ENCODE results near the gene LMX1A.

The LMX1A gene

DNA sequence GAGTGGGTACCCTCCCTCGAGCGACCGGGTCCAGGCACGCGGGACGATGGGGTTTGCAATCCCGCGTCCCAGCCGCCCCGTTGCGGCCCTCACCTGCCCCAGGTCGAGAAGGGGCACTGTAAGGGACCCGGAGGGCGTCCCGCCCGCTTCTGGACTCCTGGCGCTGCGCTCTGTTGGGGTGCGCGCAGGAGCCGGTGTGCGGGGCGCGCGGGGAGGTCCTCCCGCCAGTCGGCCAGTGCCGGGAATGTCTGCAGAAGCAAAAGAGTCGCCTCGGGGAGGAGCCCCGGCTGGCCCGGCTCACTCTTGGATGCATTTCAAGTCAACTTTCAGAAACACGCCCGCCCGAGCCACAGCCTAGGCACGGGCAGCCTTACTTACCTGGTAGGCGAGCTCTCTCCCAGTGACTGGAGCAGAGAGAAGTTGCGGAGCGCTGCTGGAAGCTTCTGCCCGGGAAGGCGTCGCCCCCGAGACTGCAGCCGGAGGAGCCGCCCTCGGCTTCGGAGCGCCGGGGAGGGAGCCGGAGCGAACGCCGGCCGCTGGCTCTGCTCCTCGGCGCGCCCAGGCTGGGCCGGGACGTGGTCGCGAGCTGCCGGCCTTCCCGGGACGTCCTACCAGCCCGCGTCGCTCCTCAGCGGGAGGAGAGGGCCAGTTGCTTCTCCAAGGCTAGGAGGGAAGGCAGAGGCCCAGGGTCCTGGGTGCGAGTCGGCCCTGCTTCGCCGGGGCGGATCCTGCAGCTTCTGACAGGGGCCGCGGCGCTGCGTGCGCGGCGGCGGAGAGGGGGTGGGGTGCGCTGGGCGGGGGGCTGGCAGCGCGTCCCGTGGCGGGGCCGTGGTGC lies at the start of gene LMX1A:
Gene LMX1A (minus strand): TSS at position 739 of the 835 bp plus-strand sequence. CDS start 1,156 bp downstream, outside the sequence.
- DNase-seq: no peak

DNA sequence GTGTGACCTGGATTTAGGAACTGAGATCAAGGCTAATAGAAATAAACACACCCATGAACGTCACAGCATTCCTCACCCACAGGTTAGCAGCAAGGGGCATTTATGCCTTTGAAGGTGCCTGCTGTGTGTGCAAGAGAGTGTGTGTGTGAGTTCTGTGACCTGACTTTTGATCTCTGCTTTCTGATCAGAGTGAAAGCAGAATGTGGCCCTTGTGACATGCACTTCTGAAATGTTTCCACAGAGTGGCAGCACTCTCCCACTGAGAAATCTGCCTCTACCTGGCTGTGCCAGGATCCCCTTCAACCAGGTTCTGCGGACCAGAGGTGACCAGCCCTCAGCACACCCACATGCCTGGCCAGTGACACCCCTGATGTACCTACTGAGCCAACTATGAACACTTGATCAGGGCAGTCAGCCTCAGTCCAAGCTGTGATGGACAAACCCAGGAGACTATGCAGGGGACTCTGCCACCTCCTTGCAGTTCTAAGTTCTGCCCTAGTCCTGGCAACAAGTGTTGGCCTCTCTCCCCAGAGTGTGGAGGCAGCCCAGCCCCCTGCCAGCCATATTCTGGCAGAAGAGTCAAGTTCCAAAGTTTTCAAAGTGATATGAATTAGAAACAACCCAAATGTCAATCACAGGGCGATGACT lies 47.4 kb upstream of the LMX1A start:
- peak; percentile 32 for DNase-seq

- DNase-seq: no peak
Measured at GRCh38 chr1:165402517-165403111, 46.1 kb upstream of the LMX1A start.

DNA sequence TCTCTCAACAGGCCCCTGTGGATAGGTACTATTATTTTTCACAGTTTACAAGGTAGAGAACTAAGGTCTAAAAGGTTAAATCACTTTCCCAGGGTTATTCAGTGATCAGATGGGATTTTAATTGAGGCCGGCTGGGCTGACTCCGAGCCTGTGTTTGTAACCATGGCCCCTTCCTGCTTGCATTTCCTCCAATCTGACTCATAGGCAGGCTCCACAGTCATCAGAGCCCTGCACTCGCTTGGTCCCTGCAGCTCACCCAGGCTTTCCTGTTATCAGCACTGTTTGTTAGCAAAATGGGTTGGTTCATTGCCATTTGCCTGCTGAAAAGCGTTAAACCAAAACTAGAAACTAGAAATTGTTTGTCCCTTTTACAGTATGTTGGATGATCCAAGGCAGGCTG lies 41.4 kb upstream of the LMX1A start:
- no peak for DNase-seq

GRCh38 chr1:165395901-165396300 lies 39.4 kb upstream of the LMX1A start:
- no peak for DNase-seq

DNA sequence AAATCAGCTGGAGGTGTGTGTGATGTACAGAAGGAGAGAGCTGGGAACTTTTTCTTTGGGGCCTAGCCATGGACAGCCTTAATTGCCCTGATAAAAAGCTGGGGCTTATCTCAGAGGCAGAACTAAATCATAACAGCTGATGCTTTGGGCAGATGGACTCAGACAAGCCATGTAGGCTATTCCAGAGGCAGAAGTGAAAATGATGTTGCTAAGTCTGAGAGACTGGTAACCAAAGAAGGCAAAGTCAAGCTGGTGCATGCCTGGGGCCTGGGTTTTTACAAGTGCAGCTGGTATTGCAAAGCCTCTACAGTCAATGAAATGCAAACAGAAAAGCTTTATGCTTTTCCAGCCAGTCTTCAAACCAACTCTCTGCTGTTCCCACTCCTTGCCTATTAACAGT lies 39.0 kb upstream of the LMX1A start:
- no peak for DNase-seq

- peak; percentile 93 for DNase-seq
Measured at GRCh38 chr1:165392634-165393571, 36.4 kb upstream of the LMX1A start.

GRCh38 chr1:165389609-165390008 lies 33.1 kb upstream of the LMX1A start:
- DNase-seq: no peak

DNA sequence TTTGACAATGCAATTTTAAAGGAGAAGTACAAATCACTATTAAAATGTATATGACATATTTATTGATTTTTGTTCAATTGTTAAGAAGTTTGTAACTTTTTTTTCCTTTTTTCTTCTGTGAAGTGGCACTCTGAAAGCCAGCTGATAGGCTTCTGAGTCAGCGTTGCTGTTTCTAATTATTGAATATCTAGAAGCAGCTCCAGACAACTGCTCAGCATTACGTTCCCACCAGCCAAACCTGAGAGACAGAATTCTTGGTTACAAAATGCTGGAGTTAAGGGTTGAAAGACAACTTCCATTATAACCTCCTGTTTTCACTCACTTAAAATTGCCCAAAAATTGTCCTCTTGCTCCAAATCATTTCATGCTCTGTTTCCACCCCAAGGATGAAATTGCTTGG lies 31.4 kb upstream of the LMX1A start:
- DNase-seq: no peak

- no peak for DNase-seq
Measured at GRCh38 chr1:165387505-165387904, 31.0 kb upstream of the LMX1A start.

- DNase-seq: no peak
Measured at GRCh38 chr1:165383599-165384405, 27.3 kb upstream of the LMX1A start.

GRCh38 chr1:165383067-165383466 lies 26.6 kb upstream of the LMX1A start:
- DNase-seq: no peak

GRCh38 chr1:165381745-165382505 lies 25.4 kb upstream of the LMX1A start:
- DNase-seq: no peak

DNA sequence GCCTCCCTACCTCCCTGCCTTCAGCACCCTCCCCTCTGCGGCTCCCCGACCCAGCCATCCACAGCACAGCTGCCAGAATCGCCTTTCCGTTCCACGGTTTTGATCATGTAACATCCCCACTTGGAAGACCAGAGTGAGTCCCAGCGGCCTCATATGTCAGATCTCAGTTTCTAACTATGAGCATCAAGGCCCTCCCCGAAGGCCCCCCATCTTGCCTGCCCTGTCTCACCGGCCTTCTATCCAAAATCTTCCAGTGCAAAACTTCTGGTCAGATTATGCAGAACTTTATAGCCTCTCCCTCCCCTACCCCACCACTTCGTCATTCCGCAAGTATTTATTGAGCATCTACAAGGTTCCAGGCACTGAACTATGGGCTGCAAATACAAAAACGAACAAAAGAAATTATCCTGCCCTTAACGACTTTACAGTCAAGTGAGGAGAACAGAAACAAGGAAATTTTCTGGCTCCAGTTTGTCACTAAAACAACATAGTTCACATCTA lies 20.3 kb upstream of the LMX1A start:
- no peak for DNase-seq

DNA sequence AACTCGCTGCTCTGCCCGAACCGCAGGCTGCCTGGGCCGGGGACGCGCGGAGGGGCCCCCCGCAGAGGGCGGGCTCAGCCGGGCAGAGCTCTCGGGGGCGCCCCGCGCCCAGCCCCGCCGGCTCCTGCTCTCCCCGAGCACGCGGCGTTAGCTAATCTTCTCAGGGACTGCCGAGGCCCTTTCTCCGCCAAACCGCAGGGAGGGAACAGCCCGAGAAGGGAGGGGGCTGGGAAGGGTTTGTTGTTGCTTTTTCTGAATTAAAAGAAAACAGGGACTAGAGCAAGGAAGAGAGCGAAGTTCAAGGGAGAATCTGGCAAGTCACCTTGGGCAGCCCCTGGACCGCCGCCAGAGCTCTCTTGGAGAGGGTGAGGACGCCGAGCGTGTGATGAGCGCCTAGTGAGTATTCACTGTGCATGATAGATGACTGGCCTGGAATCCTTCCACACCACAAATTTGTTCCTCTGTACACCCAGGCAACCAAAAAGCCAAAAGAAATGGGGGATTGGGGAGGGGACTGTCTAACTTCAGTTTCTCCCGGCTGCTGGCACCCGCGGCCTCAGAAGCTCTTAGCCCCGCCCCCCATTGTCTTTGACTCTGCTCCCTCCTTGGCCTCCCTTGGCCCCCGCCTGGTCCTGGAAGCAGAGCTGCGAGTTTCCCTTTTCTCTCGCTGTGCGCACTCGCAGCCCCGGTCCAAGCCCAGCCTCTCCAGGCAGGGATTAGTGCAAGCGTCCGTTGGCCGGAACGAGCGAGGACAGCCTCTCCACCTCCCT lies 19.7 kb upstream of the LMX1A start:
- DNase-seq: peak; percentile 6

DNA sequence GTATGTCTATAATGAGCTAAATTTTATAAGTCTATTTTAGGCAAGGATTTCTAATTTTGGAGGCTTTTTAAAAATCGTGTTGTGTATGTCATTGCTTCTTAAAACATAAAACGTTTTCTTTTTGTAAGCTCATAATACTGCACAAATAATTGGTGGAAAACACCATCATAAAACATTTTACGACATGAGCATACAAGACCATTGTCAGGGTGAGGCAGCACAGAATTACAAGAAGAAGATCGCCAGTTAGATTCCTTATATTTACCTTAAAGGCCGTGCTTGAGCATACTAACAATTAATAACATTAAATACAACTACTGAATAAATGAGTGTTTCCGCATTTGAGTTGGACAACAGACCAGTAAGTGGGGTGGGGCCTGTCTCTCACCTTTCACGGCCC lies 19.1 kb upstream of the LMX1A start:
- no peak for DNase-seq

- DNase-seq: no peak
Measured at GRCh38 chr1:165371588-165372225, 15.2 kb upstream of the LMX1A start.

DNA sequence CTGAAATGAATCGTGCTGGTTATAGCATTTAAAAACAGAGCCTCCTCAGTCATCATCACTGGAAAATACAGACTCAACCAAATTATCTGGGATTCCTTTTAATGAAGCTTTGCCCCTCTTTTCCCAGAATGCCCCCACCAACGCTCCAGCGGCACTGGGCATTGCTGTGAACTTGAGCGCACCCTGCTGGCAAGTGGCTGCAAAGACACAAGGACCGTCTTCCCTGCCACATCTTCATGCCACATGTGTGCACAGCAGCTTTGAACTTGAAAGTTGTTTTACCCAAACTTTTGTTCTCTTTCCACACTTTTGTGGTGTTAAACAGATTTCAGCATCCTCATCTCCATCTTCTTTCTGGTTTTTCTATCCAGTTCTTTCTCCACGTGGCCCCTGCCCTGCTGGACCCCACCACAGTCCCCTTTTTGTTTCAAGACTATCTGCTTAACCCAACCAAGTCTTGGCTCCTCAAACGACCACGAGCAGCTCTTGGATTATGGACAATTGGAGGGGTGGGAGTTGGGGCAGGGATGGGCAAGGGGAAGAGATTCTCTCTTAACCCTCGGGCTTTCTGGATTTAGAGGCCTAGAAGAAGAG lies 12.8 kb upstream of the LMX1A start:
- DNase-seq: peak; percentile 43

- DNase-seq: peak; percentile 72
Measured at GRCh38 chr1:165367375-165367993, 11.0 kb upstream of the LMX1A start.

All from CD4-positive, alpha-beta T cell treated with Interleukin-12 subunit alpha and Interleukin-12 subunit beta, for 1 hour (primary cell).